GM21717 (cell line): Measurements from ENCODE around the gene MB.

Experiments
- ATAC-seq: cut with Tn5 transposase; IDR thresholded peaks from one replicate; pipeline ENCODE4 v1.9.1; 2021; ENCODE audit warnings: mild to moderate bottlenecking, moderate library complexity; ENCODE audit not compliant: unreplicated experiment

MB gene

DNA sequence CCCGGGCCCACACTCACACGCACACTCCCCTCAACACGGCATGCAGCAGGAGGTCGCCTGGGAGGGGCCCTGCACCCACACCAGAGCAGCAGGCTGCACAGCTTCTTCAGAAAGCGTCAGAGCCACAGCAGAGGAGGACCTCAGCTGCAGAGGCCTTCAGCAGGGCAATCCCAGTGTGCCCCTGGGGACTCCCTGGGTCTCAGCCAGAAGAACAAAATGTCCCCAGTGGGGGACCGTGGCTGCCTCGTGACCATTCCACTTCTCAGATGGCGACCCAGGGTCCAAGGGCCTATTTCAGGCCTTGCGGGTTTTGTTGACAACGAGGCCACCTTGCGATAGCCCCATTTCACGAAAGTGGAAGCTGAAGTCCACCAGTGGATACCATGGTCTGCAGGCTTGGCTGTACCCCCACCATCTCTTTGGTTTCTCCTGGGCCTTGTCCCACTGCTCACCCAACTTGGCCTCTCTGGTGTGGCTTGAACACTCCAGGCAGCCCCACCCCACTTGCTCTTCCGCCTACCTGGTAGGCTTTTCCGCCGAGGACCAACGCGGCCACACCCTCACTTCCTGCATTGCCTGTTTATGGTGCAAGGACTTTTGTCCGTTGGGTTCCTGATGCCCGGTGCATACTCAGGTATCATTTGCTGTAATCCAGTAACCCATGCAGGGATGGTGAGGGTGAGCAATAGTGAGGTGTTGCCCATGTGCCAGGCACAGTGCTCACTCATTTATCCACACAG is 38.1 kb downstream of the MB start:
- no peak for ATAC-seq

DNA sequence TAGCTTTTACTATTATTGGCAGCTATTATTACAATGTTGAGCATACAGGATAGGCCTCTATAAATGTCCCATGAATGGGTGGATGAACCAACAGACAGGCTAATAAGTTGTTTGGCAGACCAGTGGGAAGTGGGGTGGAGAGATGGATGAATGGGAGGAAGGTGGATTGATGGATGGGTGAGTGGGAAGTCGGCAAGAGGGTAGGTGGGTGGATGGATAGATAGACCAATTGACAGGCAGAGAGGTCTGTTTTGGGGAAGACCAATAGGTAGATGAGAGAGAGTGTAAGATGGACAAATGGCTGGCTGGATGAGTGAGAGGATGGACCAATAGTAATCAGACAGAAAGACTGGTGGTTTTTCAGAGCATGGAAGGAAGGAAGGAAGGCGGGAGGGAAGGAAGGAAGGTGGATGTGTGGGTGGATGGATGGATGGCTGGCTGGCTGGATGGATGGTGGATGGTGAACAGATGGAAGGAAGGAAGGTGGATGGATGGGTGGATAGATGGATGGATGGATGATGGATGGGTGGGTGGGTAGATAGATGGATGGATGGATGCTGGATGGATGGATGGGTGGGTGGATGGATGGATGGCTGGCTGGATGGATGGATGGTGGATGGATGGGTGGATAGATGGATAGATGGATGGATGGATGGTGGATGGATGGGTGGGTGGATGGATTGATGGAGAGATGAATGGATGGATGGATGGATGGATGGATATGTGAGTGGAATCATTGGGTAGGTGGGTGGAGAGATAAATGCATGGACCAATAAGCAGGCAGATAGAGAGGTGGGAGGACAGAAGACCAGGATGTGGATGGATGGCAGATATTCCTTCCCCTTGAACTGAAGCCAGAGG is 39.1 kb downstream of the MB start:
- ATAC-seq, result no peak

DNA sequence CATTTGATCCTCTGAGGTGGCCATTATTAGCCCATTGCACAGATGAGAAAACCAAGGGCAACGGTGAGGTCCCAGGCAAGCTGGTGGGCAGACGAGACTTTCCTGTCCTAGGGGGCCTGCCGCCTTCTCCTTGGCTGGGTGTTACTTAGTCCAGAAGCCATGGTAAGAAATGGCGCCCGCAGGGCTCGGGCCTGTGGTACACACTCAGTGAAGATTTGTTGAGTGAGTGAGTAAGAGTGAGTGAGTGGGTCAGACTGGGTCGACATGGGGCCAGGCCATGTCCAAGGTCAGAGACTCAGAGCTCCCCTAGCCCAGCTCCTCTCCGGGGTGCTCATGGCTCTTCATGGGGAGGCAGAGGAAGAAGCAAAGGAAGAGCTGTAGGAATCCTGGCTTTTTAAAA is 40.5 kb downstream of the MB start:
- no peak for ATAC-seq

DNA sequence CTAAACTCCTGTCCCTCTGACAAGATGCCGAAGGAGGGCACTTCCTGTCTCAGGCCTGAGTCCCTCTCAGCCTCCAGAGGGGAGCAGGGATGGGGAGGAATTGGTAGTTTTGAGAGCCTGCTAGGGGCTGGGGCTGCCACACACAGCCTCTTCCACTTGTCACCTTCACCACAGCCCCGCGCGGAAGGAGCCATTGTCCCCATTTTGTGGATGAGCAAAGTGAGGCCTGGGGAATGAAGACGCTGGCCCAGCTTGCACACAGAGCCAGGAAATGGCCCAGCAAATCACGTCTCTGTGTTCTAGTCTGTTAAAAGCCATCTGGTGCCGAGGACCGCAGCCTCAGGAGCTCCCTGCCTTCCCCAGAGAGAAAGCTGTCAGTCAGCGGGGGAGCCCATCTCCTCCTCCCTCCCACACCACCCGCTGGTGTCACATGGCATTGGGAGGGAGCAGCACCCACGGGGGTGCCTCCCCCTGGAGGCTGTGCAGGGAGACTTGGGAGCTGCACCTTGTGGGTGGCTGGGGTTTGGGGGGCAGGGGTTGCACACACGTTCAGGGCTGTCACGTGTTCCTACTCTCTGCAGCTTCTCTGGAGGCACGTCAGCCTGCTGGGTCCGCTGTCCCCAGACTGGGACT is 41.9 kb downstream of the MB start:
- no peak for ATAC-seq

DNA sequence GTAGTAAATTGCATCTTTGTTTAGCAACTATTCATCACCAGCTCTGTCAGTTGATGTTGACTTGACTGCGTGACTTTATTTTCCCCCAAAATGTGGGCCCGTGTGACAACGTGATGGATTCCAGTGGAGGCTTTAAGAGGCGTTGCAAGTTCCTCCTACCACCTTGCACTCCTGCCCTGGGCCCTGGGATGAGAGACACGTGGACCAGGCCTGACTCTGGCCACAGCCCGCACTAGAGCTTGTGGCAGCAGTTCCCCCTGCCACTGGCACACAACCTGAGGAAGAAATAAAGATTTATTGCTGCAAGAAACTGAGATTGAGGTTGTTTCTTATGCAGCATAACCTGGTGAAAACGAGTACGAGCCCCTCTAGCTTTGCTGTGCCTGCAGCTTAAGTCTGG is 44.6 kb downstream of the MB start:
- ATAC-seq, result no peak

DNA sequence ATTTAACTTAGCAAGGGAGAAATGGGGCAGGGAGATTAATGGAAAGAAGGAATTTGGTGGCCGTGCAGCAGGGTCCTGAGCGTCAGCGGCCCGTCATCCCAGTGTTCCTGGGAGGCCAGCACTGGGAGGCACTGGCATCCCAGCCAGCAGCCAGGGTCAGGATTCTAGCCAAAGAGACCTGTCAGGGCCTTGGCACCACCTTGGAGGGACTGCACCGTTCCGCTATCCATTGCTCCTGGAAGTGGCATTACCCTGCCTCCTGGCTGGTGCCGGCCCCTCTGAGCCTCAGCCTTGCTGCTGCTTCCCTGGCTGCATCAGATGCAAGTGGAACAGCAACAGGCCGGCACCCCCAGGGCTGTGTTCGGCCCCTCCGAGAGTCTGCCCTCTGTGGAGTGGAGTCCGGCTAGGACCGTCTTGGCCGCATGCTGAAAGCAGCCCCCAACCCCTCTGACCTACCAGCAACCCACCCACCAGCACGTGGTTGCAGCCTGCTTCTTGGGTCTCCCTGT is 46.4 kb downstream of the MB start:
- no peak for ATAC-seq

DNA sequence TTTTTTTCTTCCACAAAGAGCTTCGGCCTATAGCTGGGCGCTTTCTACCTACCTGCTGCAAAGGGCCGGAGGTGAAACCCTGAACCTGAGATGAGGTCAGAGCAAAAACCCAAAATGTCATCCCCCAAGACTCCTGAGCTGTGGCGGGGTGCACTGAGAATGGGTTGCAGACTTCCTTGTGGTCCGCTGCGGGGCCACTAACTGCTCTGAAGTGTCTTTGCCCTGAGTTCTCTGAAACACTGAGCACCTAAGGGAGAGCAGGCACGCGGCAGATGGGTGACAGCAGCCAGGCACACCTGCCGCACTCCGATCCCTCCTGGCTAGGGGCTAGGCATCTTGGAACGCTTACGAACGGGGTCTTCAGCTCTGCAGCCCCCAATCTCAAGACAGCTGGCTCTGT is 47.2 kb downstream of the MB start:
- ATAC-seq, result no peak

DNA sequence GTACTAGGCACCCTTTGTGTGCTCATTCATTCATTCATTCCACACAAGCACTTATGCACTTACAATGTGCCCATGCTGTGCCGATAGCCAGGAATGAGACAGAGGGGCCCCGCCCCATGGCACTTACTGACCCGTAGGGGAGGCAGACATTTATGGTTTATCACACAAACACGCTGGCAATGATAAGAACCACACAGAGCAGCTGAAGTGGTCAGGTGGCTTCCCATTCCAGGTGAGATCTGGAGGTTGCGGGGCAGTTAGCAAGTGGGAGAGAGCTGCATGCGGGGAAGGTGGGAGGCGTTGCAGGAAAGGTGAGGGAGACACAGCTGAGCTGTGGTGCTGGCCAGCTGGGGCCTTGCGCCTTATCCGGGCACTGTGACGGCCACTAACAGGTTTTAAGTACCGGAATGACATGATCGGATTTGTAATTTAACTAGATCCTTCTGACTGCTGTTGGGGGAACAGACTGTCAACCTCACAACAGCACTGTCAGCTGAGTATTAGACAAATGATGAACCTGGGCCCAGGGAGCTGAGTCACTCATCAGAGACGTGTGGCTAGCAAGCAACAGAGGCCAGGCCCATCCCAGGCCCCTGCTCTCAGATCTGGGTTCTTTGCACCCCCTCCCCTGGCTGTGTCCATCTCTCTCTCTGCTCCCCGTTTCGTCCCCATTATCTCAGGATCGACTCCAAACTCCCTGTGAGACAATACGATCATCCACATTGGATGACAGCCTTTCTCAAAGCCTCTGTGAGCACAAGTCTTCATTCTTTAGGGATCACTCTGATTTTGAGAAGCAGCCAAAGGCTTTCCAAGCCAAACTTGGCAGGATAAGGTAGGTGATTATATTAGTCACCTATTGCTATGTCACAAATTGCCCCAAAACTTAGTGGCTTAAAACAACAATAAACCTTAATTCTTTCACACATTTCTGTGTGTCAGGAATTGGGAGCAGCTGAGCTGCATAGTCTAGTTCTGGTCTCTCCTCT is 48.1 kb downstream of the MB start:
- no peak for ATAC-seq

DNA sequence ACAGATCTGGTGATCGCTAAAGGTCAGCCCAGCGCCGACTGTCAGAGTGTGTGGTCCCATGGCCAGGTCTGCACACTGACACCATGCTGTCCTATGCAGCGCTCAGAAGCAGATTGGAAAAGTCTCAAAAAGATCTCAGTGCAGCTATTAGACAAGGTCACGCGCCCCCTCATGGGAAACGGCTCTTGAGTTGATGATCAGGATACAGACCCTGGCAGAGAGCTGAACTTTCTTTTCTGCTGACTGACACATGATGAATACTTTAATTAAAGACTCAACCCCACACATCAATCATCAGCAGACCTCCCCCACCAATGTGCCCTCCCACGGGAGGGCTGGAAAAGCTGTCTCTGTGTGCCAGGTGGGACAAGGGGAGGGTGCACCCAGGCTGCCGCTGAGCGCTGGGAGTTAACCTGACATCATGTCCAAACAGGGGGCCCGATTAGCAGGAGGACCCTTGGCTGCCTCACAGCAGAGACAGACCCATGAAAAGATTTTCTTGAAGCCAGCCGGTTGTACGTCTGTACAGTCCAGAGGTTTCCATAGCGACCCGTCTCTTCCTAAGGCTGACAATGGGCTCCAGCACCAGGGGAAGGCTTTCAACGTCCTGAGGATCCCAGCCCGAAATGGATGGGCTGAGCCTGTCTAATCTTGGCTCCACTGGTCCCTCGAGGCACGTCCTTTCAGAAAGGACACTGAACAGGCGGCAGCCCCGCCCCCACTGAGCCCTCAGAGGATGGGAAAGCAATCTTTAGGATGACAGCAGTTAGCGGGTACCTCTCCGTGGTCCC is 49.6 kb downstream of the MB start:
- no peak for ATAC-seq

DNA sequence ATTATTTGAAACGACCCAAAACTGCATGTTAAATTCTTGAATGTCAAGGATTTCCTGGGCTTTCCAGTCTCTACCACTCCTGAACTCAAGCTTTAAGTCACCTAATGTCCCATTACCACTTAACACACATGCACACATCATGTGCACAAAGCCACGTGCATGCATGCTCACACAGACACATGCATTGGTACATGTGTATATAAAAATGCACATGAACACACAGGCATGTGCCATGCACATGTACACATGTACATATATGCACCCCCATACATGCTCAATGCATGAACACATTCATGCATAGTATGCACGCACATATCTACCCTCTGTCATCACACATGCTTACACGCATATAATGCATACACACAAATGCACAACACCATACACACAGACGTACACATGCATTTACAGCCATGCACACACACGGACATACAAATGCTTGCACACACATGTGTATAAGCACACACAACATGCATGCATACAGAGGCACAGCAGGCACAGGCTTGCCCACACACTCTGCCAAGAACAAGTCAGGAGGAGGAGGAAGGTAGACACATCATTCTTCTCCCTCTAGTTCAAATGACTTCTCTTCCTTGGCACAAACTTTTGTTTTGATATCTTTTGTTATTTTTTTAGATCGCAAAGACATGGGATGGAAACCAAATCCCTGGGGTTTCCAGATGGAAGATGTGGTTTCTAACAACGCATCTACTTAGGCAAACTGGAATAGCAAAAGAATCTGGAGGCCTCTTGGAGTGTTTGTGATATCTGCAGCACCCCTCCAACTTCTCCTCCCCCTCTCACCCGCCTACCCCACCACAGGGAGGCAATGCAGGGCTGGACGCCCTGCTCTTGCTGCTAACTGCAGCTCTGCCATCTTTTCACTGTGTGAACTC is 51.9 kb downstream of the MB start:
- ATAC-seq, result no peak

DNA sequence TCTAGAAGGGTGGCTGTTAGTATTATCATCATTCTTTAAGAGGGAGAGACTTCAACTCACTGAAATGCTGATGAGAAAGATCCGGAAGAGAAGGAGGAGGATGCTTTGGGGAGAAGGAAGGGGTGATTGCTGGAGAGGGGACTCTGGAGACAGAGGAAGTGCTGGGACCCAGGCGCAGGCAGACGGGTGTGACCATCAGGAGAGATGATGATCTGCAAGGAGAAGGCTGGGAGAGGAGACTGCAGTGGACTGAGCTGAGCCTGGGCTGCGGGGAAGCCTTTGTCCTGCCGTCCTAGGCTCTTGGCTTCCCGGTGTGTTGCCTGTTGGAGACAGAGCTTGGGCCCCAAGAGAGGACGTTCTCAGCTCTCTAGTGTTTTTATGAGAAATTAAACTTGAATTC is 53.9 kb downstream of the MB start:
- no peak for ATAC-seq

DNA sequence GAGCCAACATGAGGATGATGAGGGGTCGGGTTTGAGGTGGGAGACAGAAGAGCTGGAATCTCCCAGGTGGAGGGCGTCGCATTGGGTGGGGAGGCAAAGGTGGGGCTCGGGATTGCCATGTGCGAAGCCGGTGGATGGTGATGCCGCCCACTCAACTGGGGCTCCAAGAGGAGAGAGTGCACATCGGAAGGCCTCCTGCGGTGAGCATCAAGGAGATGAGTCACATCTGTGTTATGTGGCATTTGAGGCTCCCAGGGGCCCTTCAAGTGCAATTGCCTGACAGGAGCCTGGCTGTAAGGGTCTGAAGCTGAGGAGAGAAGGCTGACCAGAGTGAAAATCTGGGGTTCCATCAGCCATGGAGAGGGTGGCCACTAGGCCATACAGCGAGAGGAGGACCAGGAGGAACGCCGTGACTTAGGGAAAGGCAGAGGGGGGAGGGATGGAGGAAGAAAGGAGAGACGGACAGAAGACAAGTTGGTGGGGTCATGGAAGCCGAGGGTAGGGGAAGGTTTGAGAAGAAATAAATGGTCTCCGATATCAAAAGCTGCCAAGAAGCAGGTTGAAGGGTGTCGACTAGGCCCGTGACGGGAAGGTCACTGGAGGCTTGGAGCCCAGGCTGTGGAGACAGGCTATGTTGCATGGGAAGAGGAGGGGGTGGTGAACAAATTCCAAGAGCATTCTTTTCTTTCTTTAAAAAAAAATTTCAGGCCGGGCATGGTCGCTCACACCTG is 55.2 kb downstream of the MB start:
- no peak for ATAC-seq

DNA sequence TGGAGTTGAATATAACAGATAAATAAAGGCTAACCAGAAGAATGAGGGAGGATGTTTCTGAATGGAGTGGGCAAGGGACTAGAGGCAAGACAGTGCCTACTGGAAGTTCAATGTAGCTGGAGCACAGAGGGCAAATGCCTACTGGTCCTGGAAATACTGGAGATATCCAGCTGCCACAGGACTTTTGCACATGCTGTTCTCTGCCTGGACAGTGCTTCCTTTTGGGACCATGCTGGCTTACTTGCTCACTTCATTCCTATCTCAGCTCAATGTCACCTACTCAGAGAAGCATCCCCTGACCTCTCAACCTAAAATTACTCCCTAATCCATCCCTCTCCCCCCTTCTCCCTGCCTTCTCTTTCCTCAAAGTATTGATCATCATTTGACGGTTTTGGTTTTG is 56.3 kb downstream of the MB start:
- ATAC-seq, result no peak

DNA sequence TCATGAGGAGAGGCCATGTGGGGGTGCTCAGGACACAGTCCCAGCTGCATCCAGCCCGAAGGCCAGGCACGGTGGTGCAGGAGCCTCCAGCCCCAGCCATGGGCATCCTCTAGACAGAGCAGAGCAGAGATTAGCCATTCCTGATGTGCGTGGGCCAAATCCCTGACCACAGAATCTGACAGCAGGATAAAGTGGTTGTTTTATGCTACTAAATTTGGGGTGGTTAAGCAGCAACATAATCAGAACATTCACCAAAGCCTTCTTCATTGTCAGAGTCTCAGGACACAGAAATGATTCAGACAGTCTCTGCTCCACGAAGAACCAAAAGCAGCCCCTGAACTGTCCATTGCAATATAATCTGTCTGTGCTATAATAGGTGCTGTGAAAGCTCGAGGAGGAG is 56.8 kb downstream of the MB start:
- no peak for ATAC-seq

DNA sequence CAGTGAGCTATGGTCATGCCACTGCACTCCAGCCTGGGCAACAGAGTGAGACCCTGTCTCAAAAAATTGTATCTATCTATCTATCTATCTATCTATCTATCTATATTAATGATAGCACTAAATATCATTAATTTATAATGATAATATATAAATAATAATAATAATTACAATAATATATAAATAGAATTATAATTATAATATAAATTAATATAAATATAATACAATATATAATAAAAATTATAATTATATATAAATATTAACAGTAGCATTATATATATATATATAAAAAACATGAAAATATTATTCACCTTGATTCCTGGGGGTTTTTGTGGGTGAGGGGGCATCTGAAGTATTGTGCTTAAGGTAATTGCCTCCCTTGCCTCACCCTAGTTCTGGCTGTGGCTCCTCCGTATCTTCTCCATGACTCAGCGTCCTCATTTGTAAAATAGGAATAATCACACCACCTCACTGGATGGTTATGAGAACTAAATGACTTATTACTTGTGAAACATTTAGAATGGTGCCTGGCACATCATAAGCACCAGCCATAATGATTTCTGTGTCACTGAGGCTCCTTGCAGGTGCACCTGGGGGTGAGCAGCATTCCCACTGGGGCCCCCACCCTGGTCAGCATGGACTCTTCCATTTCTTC is 57.6 kb downstream of the MB start:
- no peak for ATAC-seq

DNA sequence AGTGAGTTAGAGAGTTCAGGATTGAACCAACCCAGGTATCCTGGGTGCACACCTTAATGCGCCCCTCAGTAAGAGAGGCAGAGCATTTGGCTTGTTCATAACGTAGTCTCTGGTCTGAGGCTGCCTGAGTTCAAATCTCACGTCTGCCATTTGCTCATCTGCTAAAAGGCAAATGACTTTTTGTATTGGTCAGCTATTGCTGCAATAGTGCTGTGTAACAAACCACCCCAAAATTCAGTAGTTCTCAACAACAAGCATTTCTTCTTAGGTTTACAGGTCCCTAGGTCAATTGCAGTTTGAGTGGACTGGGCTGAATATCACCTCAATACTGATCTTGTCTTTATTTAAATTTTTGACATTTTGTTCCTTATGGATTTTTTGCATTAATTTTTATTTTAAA is 58.4 kb downstream of the MB start:
- no peak for ATAC-seq

DNA sequence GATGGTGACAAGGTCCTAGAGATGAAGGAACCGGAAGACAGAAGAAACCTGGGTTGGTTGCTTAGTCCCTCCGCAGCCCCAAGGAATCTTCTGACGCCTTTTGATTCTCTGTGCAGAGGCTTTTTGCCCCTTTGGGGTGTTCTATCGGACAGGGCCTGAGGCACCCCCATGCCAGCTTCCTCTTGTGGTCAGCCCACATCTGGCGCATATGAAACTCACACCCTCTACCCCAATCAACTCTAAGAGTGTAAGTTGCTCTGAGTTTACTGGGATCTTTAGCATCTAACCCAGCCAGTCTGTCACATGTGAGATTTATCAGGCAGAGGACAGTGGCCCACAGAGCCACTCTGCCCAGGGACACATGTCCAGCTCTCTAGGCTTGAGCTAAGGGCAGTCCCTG is 59.1 kb downstream of the MB start:
- no peak for ATAC-seq
